DOHH2 (cell line): ENCODE measurements around the gene ADAMTSL1.

Experiments
- H3F3A ChIP-seq: fragments of 200-600 bp; sonication (generic), shearing (Covaris generic); 2 replicates; pipeline ENCODE4 v1.6.0; 2016; ENCODE audit warnings: antibody characterized with exemption, mild to moderate bottlenecking; ENCODE audit not compliant: control insufficient read depth, insufficient read depth
- H3K27ac ChIP-seq: fragments of 200-600 bp; sonication (generic); 2 replicates; pipeline ENCODE4 v1.5.1; 2014; ENCODE audit warnings: low read depth, mild to moderate bottlenecking, low read length, moderate library complexity
- H3K27me3 ChIP-seq: fragments of 200-600 bp; sonication (generic); 2 replicates; pipeline ENCODE4 v1.6.1; 2014; ENCODE audit warnings: mild to moderate bottlenecking, low read length, mixed read lengths; ENCODE audit not compliant: control insufficient read depth
- H3K36me3 ChIP-seq: fragments of 200-600 bp; sonication (generic); 2 replicates; pipeline ENCODE4 v1.6.1; 2014; ENCODE audit warnings: mild to moderate bottlenecking, low read length, moderate library complexity, mixed read lengths; ENCODE audit not compliant: control insufficient read depth
- H3K4me1 ChIP-seq: fragments of 200-600 bp; sonication (generic); 2 replicates; pipeline ENCODE4 v1.6.1; 2014; ENCODE audit warnings: mild to moderate bottlenecking, low read length, mixed read lengths; ENCODE audit not compliant: control insufficient read depth
- H3K4me2 ChIP-seq: fragments of 200-600 bp; sonication (generic); 2 replicates; pipeline ENCODE4 v1.6.0; 2014; ENCODE audit warnings: mild to moderate bottlenecking, low read length, moderate library complexity
- H3K4me3 ChIP-seq: fragments of 200-600 bp; sonication (generic); 2 replicates; pipeline ENCODE4 v1.5.1; 2014; ENCODE audit warnings: mild to moderate bottlenecking, low read length, mixed read lengths
- H3K79me2 ChIP-seq: fragments of 200-600 bp; sonication (generic); 2 replicates; pipeline ENCODE4 v1.6.1; 2014; ENCODE audit warnings: mild to moderate bottlenecking, low read length, mixed read lengths; ENCODE audit not compliant: control insufficient read depth
- H3K9me2 ChIP-seq: fragments of 200-600 bp; sonication (generic); replicated peaks from 2 replicates; pipeline ENCODE4 v1.6.1; 2014; ENCODE audit warnings: mild to moderate bottlenecking, low read length, mixed read lengths; ENCODE audit not compliant: control insufficient read depth
- H3K9me3 ChIP-seq: fragments of 200-600 bp; sonication (generic); 2 replicates; pipeline ENCODE4 v1.6.1; 2014; ENCODE audit warnings: antibody characterized with exemption, low read length, mixed read lengths; ENCODE audit not compliant: control insufficient read depth, insufficient read depth
- H4K20me1 ChIP-seq: fragments of 200-600 bp; sonication (generic); 2 replicates; pipeline ENCODE4 v1.6.0; 2014; ENCODE audit warnings: low read depth, mild to moderate bottlenecking, antibody characterized with exemption, low read length, moderate library complexity; ENCODE audit not compliant: control insufficient read depth, insufficient read depth
- EZH2phosphoT487 ChIP-seq: fragments of 200-600 bp; sonication (generic); IDR thresholded peaks from 2 replicates; pipeline ENCODE4 v1.6.1; 2017; ENCODE audit warnings: borderline replicate concordance, mild to moderate bottlenecking, antibody characterized with exemption, low read length, moderate library complexity, mixed read lengths
- TF ChIP-seq, protein P1 (sequence below): fragments of 200-600 bp; sonication (generic); IDR thresholded peaks from one replicate; pipeline ENCODE4 v1.5.1; 2014; ENCODE audit warnings: antibody characterized with exemption, mild to moderate bottlenecking, low read depth, low read length; ENCODE audit not compliant: poor library complexity, severe bottlenecking

The ADAMTSL1 gene

DNA sequence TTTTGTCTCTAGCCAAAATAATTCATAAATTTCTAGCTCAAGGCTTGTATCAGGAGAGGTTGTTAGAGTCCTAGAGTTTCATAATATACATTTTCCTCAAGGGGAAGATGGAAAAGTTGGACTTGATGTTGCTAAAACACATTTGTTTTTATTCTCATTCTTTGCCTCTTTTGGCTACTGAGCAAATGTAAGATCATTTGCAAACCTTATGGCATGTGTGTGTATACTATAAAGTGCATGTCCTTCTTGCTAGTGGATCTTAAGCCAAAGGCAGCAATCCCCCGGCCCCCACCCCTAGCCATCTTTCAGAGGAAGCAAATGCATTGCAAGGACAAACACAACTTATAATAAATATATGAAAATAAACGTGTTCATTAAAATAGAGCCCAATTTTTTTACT lies 43.0 kb downstream of the ADAMTSL1 start:
- Histone ChIP-seq H4K20me1 (no peaks in the 10 kb centered on the region), H3K36me3 (no peaks in the 10 kb centered on the region), H3K79me2 (no peaks in the 10 kb centered on the region), H3K27me3 (no peaks in the 10 kb centered on the region), H3K4me1 (no peaks in the 10 kb centered on the region), H3K4me2 (no peak overlapping the region), H3K9me3 (no peaks in the 10 kb centered on the region; the same call in 1 of the 2 replicates), H3K27ac (no peak overlapping the region), H3F3A (no peaks in the 10 kb centered on the region), H3K9me2 (no peaks in the 10 kb centered on the region), H3K4me3 (no peak overlapping the region)
- no peak for TF ChIP-seq EZH2phosphoT487
- TF ChIP-seq, protein P1, sequence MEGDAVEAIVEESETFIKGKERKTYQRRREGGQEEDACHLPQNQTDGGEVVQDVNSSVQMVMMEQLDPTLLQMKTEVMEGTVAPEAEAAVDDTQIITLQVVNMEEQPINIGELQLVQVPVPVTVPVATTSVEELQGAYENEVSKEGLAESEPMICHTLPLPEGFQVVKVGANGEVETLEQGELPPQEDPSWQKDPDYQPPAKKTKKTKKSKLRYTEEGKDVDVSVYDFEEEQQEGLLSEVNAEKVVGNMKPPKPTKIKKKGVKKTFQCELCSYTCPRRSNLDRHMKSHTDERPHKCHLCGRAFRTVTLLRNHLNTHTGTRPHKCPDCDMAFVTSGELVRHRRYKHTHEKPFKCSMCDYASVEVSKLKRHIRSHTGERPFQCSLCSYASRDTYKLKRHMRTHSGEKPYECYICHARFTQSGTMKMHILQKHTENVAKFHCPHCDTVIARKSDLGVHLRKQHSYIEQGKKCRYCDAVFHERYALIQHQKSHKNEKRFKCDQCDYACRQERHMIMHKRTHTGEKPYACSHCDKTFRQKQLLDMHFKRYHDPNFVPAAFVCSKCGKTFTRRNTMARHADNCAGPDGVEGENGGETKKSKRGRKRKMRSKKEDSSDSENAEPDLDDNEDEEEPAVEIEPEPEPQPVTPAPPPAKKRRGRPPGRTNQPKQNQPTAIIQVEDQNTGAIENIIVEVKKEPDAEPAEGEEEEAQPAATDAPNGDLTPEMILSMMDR = no peak

GRCh38 chr9:18520416-18521047 lies 46.6 kb downstream of the ADAMTSL1 start:
- H3K27ac ChIP-seq = no peak overlapping the region
- H3F3A ChIP-seq = no peaks in the 10 kb centered on the region
- no peaks in the 10 kb centered on the region for H3K36me3 ChIP-seq
- no peaks in the 10 kb centered on the region for H3K27me3 ChIP-seq
- no peaks in the 10 kb centered on the region for H3K9me2 ChIP-seq
- no peak overlapping the region for H3K4me3 ChIP-seq
- H3K9me3 ChIP-seq = no peaks in the 10 kb centered on the region; the same call in 1 of the 2 replicates
- no peak for TF ChIP-seq EZH2phosphoT487
- TF ChIP-seq, protein P1 = no peak
- no peaks in the 10 kb centered on the region for H3K4me1 ChIP-seq
- no peaks in the 10 kb centered on the region for H4K20me1 ChIP-seq
- H3K79me2 ChIP-seq = no peaks in the 10 kb centered on the region
- no peak overlapping the region for H3K4me2 ChIP-seq

DNA sequence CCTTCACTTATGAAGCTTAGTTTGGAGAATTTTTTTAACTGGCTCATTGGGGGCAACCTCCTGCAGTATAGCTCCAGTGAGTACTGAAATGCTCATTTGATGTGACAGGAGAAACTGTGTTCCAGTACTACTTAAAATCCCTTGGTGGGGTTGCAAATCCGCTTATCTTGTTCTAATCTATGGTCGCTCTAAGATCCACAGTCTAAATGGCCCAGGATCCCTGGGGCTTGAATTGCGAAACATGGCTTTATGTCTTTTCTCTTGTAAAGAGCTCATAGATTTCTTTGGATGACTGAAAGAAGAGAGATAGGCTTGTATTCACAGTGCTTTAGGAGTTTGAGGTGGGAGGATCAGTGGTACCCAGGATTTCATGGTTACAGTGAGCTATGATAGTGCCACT lies 52.7 kb downstream of the ADAMTSL1 start:
- H3K27me3 ChIP-seq = no peaks in the 10 kb centered on the region
- no peaks in the 10 kb centered on the region; the same call in 1 of the 2 replicates for H3K9me3 ChIP-seq
- no peak overlapping the region for H3K4me3 ChIP-seq
- H3K9me2 ChIP-seq = no peaks in the 10 kb centered on the region; the same call in 1 of the 2 replicates
- H4K20me1 ChIP-seq = no peaks in the 10 kb centered on the region
- H3K4me1 ChIP-seq = no peaks in the 10 kb centered on the region
- H3K36me3 ChIP-seq = no peaks in the 10 kb centered on the region
- H3F3A ChIP-seq = no peaks in the 10 kb centered on the region
- TF ChIP-seq EZH2phosphoT487 = no peak
- TF ChIP-seq, protein P1 = no peak
- no peak overlapping the region for H3K27ac ChIP-seq
- no peaks in the 10 kb centered on the region for H3K79me2 ChIP-seq
- H3K4me2 ChIP-seq = no peak overlapping the region
